SKM-1 treated with dmso at 0.1 percent for 144 hours (cell line): ENCODE measurements around the gene COL23A1.

Experiments used
- DNase-seq: peaks from one replicate; lab custom pipeline; 2025; ENCODE audit not compliant: unreplicated experiment; lab: John Stamatoyannopoulos, UW

Gene COL23A1

GRCh38 chr5:178218827-178219226 is 371.4 kb downstream of the COL23A1 start:
- no peak for DNase-seq

- no peak for DNase-seq
Observed at GRCh38 chr5:178218237-178218776, 371.9 kb downstream of the COL23A1 start.

GRCh38 chr5:178216779-178217178 is 373.4 kb downstream of the COL23A1 start:
- DNase-seq = no peak

- DNase-seq = peak; percentile 77
Observed at GRCh38 chr5:178216088-178216534, 374.1 kb downstream of the COL23A1 start.

- no peak for DNase-seq
Observed at GRCh38 chr5:178215280-178216002, 374.8 kb downstream of the COL23A1 start.

- no peak for DNase-seq
Observed at GRCh38 chr5:178214160-178214803, 375.9 kb downstream of the COL23A1 start.

GRCh38 chr5:178213748-178214151 is 376.4 kb downstream of the COL23A1 start:
- no peak for DNase-seq

- DNase-seq = no peak
Observed at GRCh38 chr5:178213003-178213461, 377.2 kb downstream of the COL23A1 start.

- no peak for DNase-seq
Observed at GRCh38 chr5:178212241-178213002, 377.8 kb downstream of the COL23A1 start.

- no peak for DNase-seq
Observed at GRCh38 chr5:178211095-178212048, 378.8 kb downstream of the COL23A1 start.

- no peak for DNase-seq
Observed at GRCh38 chr5:178210686-178211085, 379.5 kb downstream of the COL23A1 start.

- DNase-seq = no peak
Observed at GRCh38 chr5:178210073-178210535, 380.1 kb downstream of the COL23A1 start.

GRCh38 chr5:178209334-178210072 is 380.7 kb downstream of the COL23A1 start:
- no peak for DNase-seq

- DNase-seq = no peak
Observed at GRCh38 chr5:178208540-178209227, 381.5 kb downstream of the COL23A1 start.

- no peak for DNase-seq
Observed at GRCh38 chr5:178207917-178208280, 382.3 kb downstream of the COL23A1 start.

- no peak for DNase-seq
Observed at GRCh38 chr5:178207183-178207916, 382.8 kb downstream of the COL23A1 start.

GRCh38 chr5:178206166-178207101 is 383.8 kb downstream of the COL23A1 start:
- no peak for DNase-seq
